ENCODE measurements around the gene FCGR1A.
"Not testable (repeated sequence)": the region's sequence is repeated elsewhere in the genome, so short reads cannot be mapped to it uniquely, and the experiment has no call there.

The FCGR1A gene

GRCh38 chr1:149782600-149782999, at the start of gene FCGR1A:
TSS of gene FCGR1A (plus strand) at chr1:149782694. CDS start at chr1:149782744, 50 bp downstream.
- DNase-seq (ENCODE audit: low read depth in 2 of 2, low spot score in 1 of 2) = not testable (repeated sequence)

DNA sequence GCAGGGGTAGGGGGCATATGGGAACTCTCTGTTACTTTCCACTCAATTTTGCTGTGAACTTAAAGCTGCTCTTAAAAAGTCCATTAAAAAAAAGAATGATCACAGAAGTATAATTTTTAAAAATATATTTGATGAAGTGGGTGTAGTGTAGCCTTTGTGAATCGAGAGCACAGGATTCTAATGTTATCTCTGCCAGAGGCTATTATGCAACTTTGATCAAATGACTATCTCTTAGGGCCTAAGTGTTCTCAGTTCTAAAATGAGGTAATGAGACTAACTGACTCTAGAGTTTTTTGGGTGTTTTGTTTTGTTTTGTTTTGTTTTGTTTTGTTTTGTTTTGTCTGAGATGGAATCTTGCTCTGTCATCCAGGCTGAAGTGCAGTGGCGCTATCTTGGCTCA, 49.7 kb upstream of the FCGR1A start:
- not testable (repeated sequence) for DNase-seq (ENCODE audit: low read depth in 2 of 2, low spot score in 1 of 2)

DNA sequence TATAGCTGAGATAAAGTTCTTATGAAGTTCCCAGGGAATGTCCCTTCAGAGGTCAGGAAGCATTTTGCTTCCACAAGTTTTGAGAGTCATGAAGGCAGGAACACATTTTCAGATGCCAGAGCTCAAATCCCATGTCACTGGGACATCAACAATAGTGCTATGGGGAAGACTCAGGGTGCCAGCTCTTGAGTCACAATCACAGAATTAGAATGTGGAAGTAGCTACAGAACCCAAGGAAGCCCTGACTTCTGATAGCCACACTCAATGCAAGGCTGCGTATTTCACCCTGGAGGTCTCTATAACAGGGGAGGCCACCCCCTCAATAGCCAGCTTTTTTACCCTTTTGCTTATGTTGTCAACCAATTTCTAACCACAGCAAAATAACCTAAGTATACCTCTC, 47.8 kb upstream of the FCGR1A start:
- not testable (repeated sequence) for DNase-seq (ENCODE audit: low read depth in 2 of 2, low spot score in 1 of 2)

- not testable (repeated sequence) for DNase-seq (ENCODE audit: low read depth in 2 of 2, low spot score in 1 of 2)
Observed at GRCh38 chr1:149740148-149740581, 42.3 kb upstream of the FCGR1A start.

DNA sequence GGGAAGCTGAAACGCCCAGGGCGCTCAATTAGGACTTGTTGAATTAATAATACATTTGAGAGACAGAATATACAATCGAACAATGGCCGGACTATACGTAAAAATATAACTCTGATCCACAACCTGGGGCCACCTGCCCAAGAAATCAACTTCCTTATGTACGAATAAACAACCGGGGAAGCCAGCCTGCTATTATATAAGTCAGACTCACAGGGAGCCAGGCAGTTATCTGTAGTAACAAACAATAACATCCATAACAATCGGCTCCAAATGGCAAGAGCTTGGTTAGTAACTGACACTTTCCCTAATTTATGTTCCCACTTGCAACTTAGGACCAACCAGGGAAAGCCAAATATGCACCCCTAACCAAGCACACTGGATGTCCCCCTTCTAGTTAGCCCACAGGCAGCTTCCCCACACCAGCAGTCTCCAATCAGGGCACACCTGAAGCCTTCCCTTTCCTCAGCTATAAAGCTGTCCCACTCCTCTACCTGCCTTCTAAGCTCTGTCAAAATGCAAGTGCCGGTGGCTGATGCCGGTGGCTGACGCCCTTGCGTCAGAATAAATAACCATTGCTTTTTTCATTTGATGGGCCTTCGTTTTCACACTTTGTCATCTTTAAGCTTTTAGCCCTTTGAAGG, 41.8 kb upstream of the FCGR1A start:
- DNase-seq (ENCODE audit: low read depth in 2 of 2, low spot score in 1 of 2) = not testable (repeated sequence)

- not testable (repeated sequence) for DNase-seq (ENCODE audit: low read depth in 2 of 2, low spot score in 1 of 2)
Observed at GRCh38 chr1:149741914-149742313, 40.6 kb upstream of the FCGR1A start.

DNA sequence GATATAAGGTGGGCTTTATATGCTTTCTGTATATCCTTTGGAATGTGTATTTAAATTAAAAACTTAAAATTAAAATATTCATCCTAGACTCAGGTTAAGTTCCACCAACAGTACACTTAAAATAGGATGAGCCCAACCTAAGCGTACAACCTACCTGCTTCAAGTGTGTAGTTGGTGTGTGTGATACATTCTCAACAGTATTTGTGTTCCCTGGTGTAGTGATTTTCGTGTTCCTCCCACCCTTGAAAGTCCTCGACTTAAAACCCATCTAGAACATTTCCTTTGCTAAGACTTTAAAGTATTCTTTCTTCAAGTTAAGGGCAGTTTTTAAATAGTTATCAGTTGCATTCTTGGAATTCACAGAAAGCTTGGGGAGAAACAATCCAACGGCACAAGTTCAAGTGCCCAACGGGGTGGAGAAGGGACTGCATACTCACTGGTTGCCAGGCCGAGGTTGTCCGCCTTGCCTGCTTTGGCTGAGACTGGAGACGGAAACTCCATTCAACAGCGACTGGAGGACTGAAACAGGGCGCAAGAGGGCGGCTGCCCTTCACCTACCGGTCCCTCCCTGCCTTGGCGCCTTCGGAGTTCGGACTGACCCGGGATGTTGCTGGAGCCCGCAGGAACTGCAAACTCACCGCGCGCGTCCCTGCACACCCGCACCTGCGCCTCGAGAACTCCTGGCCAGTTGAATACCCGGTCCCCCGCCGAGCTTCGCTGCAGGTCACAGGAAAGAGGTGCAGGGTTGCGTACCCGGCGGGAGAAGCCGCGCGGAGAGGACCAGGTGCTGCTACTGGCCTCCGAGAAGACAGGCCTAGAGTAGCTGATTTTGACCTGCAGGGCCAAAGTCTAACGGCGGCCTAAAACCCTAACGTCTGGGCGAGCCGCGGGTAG, 35.8 kb upstream of the FCGR1A start:
- DNase-seq (ENCODE audit: low read depth in 2 of 2, low spot score in 1 of 2) = not testable (repeated sequence)

GRCh38 chr1:149747359-149748143, 34.9 kb upstream of the FCGR1A start:
- not testable (repeated sequence) for DNase-seq (ENCODE audit: low read depth in 2 of 2, low spot score in 1 of 2)

DNA sequence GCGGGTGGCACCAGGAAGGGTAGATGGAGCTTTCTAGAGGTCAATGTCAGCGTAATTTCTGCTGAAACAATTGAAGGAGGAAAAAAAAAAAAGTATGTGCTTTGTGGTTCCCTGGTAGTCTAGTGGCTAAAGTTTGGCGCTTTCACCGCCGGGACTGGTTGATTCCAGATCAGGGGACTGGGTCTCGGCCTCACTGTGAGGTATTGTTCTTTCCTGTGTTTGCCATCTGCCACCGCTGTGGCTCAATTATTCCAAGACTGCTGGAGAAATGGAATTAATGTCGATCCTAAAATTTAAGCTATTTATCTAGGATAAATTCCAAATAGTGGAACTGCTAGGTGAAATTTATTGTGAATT, 34.4 kb upstream of the FCGR1A start:
- DNase-seq (ENCODE audit: low read depth in 2 of 2, low spot score in 1 of 2) = not testable (repeated sequence)

DNA sequence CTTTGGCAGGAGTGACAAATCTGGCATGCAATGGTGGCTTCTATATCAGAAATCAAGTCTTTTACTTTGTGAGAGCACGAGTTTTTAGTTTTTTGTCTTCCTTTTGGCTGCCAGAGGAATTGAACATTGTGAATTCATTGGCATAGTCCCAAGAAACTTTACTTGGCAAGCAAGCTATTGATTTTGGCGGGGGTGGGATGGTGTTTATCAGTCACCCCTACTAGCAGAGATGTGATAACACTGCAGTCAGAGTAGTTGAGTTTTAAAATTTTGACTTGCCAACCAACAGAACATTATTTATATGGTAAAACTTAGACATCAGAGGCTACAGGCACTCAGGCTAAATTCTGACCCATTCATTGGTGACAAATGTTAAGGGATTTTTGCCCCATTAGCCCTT, 31.9 kb upstream of the FCGR1A start:
- not testable (repeated sequence) for DNase-seq (ENCODE audit: low read depth in 2 of 2, low spot score in 1 of 2)

- not testable (repeated sequence) for DNase-seq (ENCODE audit: low read depth in 2 of 2, low spot score in 1 of 2)
Observed at GRCh38 chr1:149752186-149752585, 30.3 kb upstream of the FCGR1A start.

GRCh38 chr1:149753466-149753865, 29.0 kb upstream of the FCGR1A start:
- DNase-seq (ENCODE audit: low read depth in 2 of 2, low spot score in 1 of 2) = not testable (repeated sequence)

- DNase-seq (ENCODE audit: low read depth in 2 of 2, low spot score in 1 of 2) = not testable (repeated sequence)
Observed at GRCh38 chr1:149755294-149755693, 27.2 kb upstream of the FCGR1A start.

DNA sequence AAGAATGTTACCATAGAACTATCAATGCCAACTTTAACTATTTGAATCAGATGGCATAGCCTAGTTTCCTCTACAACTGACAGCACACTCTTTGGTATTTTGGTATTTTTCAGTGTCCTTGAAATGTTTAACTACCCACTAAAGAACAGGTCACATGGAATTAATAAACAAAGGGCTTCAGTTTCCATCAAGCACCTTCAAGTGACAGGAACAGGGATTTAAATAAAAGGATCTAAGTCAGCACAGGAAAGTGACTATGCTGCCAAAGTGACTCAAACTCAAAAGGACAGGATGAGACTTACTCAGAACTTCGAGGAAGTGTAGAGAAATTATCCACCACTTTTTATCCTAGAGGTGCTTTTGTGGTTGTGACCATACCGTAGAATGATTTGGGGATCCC, 20.2 kb upstream of the FCGR1A start:
- not testable (repeated sequence) for DNase-seq (ENCODE audit: low read depth in 2 of 2, low spot score in 1 of 2)

DNA sequence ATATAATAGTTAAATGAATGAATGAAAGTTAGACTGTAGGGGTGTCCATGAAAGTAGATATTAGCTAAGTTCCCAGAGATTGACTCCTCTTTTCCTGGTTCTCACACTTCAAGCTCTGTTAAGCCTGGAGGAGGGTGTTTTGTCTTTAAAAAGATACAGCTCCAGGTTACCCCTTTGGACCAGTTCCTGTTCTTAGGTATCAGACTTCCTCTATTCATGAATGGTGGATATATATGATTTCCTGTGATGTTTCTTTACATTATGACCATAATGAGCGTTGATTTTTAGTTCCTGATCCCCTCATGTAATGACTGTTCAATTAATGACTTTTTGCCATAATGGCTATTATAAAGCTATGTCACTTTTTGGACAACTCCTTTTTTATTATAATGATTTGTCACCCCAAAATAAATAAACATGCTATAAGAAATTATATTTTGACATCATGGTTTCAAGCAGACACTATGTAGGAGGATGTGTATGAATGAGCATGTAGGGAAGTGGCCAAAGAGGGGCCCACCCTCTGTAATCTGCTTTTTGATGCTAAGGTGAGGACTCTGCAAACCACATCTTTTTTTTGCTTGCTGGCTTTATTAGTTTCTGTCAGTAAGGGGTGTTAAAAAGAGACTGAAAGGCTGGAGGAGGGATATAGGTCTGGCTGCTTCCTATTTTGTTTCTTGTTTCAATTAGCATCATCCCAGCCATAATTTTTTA, 18.2 kb upstream of the FCGR1A start:
- DNase-seq (ENCODE audit: low read depth in 2 of 2, low spot score in 1 of 2) = not testable (repeated sequence)

GRCh38 chr1:149766241-149766640, 16.3 kb upstream of the FCGR1A start:
- not testable (repeated sequence) for DNase-seq (ENCODE audit: low read depth in 2 of 2, low spot score in 1 of 2)

- DNase-seq (ENCODE audit: low read depth in 2 of 2, low spot score in 1 of 2) = not testable (repeated sequence)
Observed at GRCh38 chr1:149769216-149769615, 13.3 kb upstream of the FCGR1A start.

- not testable (repeated sequence) for DNase-seq (ENCODE audit: low read depth in 2 of 2, low spot score in 1 of 2)
Observed at GRCh38 chr1:149770661-149771060, 11.8 kb upstream of the FCGR1A start.

- DNase-seq (ENCODE audit: low read depth in 2 of 2, low spot score in 1 of 2) = not testable (repeated sequence)
Observed at GRCh38 chr1:149771653-149772425, 10.7 kb upstream of the FCGR1A start.
